M059J (cell line): ENCODE data around the gene TAMALIN. TPM values are rescaled to one million over a fixed set of nuclear protein-coding genes. Genes with fewer than 3 reads are reported as not detected.

Source experiments
- DNase-seq: peaks from one replicate; pipeline ENCODE4 v3.0.0-alpha.2; 2012; ENCODE audit warnings: low read depth
- total RNA-seq: library from RNA; depleted of rRNA; stranded (reverse); fragments of >200 nt; shearing (Covaris generic); gene quantifications from 2 replicates; pipeline ENCODE4 v1.2.3, GENCODE V29; 2014

Gene TAMALIN
- total RNA-seq, 1 experiment from 2014 or later = 0.25 TPM

DNA sequence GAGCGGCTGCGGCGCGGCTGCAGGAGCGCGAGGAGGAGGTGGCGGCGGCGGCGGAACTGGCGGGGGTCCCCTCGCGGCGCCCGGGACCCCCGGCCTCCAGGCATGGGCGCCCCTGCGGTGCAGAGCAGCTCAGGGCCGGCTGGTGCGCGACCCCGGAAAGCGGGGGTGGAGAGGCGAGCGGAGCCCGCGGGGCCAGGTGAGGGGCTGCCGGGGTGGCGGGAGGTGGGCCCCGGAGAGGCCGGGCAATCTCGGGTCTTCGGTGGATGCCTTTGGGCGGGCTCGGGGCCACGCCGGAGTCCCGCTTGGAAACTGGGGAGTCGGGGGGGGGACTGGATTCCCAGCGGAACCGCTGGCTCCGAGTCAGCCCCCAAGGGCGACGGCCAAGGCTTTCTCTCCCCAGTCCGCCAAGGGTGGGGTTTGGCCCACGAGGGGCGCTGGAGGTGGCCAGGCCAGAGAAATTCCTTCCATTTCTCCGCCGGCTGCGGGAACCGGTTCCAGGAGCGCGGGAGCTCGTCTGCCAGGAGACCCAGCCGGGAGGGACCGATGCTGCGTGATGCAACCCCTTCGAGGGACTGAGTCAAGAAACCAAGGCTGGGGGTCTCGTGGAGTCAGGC is 30.6 kb downstream of the TAMALIN start:
- peak; percentile 33 for DNase-seq

DNA sequence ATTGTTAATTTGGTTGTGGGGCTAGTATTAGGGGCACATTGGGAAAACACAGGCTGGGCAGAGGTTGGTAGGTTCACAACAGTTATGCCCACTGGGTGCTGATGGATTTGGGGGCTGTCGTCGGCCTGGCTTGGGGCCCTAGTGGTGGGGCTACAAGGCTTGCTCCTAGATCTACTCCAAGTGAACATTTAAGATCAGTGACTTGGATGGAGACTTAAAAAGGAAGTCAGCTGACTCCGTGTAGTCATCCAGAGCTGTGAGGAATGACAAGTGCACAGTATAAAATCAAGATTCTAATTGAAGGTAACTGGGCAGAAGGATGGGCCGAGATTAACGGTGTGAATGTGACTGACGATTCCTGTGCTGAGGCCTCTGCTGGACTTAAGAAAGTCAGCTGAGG is 31.7 kb downstream of the TAMALIN start:
- peak; percentile 18 for DNase-seq

DNA sequence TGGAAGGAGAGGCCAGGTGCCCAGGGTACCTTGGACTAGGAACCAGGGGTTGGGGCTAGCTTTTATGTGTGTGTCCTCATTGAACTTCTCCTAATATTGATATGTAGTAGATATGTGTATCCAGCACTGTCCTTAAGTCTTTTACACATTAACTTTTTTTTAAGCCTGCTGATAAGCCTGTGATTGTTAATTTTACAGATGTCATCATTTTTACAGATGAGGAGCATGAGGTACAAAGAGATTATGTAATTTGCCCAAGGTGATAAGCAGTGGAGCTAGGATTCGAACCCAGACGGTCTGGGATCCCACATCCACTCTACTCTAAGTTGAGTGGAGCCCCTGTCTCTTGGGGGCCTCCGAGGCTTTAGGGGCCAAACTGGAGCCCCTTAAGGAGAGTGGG is 34.3 kb downstream of the TAMALIN start:
- no peak for DNase-seq

DNA sequence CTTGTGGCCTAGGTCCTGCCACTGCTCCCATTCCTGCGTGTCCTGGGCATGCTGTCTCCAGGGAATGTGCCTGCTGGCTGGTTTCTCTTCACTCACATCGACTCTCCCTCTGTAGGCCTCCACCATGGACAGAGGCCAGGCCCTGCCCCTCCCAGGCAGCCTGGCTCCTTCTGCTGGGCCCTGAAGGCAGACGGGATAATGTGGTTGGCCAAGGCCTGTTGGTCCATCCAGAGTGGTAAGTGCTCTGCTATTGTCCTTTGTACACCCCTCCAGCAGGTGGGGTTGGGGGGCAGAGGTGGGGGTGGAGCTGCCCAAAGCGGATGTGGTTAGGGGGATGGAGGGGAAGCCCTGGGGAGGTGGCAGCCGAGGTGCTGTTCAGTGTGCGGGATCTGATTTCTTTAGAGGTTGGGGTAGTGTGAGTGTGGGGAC is 35.0 kb downstream of the TAMALIN start:
- DNase-seq = peak; percentile 43

DNA sequence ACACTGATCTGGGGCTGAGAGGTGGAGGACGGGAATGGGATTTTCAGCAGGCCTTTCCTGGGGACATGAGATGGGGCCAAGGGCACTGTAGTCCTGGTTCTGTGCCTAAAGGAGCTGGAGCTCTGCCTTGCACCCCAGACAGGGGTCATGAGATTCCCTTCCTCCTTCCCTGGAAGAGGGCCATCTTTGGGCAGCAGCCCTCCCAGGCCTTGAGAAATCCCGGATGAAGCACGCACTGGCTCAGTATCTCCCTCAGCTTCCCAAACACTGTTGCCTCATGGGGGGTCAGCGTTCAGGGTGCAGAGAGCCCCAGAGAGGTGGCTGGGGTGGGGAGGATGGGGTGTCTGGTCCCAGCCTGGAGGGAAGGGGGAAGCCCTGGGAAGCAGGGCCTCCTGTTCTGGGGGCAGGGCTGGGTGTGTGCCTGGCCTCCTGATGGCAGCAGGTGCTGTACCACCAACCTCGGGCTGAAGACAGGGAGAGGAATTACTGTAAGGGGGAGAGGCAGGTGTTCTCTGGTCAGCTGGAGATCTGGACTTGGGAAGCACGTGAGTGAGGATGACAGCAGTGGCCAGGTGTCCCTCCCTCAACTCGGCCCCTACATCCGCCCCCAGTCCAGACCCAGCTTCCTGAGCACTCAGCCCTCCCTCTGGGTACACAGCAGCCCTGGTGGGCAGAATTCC is 36.1 kb downstream of the TAMALIN start:
- DNase-seq = no peak

DNA sequence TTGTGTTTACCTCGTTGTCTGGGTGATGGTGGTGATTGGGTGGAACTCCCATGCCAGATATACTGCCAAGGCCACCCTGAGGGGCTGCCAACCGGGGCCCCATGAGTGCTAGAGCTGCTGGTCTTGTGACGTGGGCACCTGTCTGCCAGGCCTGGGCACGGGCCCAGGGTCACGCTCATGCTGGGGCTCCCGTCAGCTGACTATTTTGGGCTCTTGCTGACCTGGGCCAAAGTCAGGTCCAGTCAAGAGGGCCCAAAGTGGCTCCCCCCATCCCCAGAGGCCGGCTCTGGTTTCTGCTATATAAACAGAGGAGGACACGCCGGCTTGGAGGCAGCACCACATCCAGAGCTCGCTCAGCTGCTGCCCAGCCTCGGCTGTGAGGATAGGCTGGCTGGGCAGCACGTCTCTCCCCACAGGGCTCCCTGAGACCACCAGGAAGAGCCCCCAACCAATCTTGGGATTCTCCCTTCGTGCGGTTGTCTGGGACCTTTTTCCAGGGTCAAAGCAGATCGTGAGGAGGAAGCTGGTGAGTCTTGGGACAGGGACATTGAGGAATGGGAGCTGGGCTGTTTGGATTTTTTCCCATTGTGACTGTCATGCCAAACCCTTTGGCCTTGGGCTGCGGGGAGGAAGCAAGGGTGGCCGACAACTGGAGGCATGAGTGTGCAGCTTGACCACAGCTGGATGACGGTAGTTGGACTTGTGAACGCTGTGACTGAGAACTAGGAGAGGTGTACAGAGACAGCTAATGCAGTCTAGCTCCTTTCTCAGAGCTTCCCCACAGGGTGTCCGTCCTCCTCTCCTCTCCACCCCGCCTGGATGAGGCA is 36.9 kb downstream of the TAMALIN start:
- peak; percentile 38 for DNase-seq

DNA sequence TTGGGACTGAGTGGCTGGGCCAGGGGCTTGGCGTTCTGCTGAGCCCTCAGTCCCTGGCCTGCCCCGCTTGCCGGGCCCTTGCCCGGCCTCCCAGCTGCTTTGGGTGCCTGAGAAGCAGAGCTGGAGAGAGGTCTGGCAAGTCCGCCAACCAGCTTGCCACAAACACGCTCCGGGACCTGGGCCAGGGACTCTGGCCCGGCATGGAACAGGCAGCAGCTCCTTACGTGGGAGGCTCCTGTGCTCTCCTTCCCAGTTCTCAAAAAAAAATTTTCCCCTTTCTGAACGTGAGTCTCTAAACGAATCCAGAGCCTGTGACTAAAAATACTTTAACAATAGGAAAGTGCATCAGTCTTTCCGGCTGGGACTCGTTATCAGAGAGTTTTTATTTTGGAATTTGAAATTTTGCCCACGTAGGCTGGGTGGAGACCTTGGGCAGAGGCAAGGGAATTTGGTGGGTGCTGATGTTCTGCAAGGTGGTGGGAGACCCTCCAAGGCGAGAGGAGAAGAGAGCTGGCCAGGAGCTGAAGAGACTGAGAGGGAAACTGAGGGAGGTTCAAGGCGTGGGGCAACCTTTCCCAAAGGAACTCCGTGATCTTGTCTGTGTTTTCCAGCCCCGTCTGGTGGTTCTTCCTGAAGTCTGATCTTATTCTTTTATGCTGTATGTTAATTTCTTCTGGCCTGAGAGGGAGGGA is 37.7 kb downstream of the TAMALIN start:
- peak; percentile 62 for DNase-seq

DNA sequence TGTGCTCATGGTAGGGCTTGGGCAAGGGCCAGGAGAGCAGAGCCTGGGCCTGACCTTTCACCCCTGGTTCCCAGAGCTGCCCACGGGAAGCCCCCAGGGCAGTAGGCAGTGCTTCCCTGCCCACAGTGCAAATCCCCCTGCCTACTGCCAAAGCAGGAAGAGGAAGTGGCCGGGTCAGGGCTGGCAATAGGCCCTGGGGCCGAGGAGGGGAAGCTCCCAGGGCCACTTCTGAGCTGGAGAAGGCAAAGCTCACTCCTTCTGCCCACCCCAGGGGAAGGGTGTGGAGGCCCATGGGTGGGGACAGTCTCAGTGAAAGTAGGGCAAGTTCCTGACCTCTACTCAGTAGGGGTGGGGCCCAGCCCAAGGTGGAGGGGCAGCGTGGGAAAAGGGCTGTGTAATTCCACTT is 39.1 kb downstream of the TAMALIN start:
- DNase-seq = no peak

DNA sequence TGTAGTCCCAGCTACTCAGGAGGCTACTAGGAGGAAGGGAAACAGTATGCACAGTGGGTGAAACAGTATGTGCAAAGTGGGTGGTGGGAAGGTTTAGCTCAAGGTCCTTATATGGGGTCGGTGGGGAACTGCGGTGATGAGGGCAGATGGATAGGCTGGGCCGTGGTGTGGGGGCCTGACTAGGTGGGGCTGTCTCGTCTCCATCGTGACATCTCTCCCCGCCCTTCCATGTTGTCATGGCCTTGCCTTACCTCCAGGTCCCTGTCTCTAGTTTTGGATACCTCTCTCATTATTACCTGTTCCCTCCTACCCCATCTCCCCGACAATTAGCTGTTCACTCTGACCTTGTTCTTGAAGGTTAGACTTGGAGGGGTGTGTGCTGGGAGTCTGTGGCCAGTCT is 40.1 kb downstream of the TAMALIN start:
- DNase-seq = no peak

DNA sequence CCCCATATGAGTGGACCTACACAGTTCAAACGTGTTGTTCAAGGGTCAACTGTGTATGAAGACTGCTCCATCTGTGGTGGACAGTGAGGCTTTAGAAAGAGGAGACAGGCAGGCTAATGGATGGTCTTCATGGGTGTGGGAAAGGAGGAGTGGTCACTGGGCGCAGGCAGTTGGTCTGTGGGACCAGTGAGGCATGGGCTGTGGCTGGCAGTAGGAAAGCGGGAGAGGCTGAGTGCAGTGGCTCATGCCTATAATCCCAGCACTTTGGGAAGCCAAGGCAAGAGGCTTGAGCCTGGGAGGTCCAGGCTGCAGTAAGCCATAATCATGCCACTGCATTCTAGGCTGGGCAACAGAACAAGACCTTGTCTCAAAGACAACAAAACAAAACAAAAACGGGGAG is 42.5 kb downstream of the TAMALIN start:
- DNase-seq = no peak

DNA sequence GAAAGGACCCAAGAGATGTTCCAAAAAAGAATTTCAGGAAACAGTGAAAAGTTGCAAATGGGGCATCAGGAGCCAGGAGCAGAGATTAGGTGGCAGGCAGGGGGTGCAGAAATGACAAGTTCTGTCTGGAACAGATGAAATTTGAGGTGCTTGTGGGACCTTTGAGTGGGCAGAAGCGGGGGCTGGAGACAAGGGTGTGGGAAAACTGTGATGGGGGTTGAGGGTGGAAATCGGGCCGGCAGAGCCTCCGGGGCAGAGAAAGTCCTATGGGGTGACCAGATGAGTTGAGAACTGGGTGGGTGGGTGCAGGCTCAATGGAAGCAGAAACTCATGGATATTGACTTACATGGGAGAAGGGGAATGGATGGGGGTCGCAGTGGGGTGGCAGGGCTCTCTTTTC is 42.9 kb downstream of the TAMALIN start:
- no peak for DNase-seq

DNA sequence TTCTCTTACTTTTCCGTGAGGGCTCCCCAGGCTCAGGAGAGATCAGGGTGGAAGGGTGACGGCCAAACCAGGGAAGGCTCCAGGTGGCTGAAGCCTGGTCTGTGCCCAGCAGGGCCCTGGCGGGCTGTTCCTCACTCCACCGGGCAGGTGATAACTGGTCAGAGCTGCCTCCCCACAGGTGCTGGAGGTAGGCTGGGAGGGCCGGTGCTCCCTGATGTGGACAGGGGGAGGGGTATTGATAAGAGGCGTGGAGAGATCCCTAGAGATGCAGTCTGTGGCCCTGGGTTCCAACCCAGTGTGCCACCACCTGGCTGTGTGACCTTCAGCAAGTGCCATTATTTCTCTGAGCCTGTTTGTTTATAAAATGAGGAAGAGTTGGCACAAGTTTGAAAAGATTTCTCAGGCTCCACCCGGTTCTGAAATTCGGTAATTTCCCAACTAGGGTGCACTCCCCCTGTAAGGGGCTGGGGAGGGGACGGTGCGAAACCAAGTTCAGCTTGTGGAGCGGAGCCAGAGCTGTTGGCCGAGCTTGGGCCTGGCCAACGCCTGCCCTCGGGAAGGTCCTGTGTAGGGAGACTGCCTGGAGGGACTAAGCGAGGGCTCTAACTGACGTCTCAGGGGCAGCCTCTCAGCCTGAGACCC is 43.5 kb downstream of the TAMALIN start:
- no peak for DNase-seq

DNA sequence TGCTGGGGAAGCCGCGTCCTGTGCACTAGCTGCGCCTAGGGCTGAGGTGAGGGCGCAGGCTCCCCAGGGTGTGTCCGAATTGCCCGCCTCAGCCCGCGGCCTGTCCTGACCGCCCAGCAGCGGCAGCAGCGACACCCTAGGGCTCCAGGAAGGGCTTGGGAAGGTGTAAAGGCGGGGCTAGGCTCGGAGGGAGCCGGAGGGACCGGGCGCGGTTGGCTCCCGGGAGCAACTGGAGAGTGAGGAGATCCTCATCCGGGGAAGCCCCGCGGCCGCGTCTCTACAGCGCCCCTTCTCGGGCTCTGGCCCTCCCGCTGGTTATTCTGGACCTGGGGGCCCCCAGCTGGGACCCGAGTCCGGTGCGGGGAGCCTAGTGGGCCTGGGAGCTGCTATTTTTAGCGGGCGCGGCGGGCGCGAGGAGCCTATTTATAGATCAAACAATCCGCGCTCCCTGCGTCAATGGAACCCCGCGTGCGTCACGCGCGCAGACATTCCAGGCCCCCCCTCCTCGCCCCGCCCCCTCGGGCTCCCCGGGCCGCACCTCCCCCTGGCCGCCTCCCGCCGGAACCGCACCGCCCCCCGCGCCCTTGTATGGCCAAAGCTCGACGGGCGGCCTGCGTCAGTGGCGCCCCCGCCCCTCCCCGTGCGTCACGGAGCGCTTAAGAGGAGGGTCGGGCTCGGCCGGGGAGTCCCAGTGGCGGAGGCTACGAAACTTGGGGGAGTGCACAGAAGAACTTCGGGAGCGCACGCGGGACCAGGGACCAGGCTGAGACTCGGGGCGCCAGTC is 44.2 kb downstream of the TAMALIN start, which contains the start of gene NR4A1:
Gene NR4A1 (plus strand): TSS at position 685 of the 784 bp plus-strand sequence. CDS start 2,887 bp downstream, outside the sequence.
- DNase-seq = peak; percentile 90

DNA sequence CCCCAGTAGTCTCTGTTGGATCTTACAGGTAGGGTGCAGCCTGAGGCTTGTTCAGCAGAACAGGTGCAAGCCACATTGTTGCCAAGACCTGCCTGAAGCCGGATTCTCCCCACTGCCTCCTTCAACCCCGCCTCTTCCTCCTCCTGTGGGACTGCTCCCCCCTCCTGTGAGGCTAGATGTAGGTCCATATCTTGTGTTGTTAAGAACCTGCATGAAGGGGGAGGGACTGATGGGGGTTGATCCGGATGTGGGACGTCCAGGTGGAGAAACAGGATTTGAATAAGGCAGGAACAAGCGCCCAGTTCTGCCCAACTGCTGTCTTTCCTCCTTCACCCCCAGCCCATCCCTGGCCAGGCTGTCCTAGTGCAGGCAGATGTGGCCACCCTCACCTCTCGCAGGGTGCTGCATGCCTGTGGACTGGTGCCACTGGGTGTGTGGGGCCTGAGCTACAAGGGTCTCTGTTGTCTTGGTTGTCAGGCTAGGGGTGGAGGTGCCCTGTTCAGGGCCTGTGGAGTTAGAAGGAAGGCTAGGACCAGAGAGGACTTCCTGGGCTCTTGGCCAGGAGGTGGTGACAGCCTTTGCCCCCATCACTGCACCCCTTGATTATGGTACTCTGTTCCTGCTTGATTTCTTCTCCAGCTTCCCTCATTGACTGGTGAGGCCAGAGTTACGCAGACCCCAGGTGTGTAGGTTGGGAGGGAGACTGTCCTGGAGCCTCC is 45.9 kb downstream of the TAMALIN start:
- DNase-seq = peak; percentile 24

DNA sequence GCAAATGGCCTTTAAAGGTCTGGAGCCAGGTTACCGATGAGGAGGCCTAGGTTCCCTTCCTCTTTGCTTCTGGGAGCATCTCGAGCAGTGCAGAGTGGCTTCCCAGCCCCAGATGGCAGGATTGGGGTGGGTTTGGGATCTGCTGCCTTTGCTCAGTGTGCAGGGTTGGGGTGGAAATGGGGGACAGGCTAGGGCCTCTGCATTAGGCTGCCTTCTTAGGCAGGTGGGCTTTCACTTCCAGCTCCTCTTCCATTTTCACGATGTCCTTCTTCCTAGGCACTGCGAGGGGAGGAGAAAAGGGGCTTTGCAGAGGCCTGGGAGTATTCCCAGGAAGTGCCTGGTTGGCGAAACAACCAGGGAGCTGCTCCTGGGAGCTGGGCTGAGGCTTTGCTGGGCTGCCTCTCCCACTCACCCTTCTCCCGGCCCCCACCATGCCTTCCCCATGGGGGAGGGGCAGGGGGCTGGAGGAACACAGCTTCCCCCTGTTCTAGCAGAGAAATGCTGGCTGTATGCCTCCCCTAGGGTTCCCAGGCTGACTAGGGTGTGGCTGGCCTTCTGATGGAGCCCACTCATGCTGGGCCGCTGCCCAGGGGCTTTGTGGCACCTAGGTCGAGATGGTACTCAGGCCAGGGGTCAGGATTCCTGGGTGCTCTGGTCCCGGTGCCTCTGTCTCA is 46.9 kb downstream of the TAMALIN start:
- peak; percentile 27 for DNase-seq

DNA sequence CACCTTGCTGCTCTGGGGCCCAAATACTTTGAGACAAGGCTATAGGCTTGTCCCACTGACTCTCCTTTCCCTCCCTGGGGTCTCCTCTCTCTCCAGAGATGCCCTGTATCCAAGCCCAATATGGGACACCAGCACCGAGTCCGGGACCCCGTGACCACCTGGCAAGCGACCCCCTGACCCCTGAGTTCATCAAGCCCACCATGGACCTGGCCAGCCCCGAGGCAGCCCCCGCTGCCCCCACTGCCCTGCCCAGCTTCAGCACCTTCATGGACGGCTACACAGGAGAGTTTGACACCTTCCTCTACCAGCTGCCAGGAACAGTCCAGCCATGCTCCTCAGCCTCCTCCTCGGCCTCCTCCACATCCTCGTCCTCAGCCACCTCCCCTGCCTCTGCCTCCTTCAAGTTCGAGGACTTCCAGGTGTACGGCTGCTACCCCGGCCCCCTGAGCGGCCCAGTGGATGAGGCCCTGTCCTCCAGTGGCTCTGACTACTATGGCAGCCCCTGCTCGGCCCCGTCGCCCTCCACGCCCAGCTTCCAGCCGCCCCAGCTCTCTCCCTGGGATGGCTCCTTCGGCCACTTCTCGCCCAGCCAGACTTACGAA is 47.6 kb downstream of the TAMALIN start:
- DNase-seq = no peak

DNA sequence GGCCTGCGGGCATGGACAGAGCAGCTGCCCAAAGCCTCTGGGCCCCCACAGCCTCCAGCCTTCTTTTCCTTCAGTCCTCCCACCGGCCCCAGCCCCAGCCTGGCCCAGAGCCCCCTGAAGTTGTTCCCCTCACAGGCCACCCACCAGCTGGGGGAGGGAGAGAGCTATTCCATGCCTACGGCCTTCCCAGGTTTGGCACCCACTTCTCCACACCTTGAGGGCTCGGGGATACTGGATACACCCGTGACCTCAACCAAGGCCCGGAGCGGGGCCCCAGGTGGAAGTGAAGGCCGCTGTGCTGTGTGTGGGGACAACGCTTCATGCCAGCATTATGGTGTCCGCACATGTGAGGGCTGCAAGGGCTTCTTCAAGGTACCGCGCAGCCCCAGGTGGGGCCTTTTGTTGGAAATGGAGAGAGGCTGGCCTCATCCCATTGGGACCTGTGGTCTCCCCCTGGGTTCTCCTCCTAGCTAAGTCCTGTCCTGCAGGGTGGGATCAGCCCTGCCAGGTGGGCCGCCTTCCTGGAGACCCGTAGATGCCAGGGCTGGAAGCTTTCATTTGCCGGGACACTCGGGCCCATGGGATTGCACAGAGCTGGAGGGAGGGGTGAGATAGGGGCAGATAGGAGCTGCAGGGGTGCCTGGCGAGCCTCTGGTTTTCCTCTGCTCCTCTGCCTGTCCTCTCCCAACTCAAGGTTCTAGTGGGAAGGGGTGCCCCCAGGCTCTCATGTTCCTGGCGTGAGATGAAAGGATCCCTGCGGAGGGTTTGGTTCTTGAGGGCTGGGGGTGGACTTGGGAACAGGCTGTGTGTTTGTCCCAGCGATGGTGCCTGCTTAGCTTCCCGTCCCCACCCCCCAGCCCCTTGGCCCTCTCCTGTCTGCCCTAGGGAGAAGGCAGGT is 48.3 kb downstream of the TAMALIN start:
- peak; percentile 21 for DNase-seq
